GM20431 (cell line): ENCODE data around the gene MGAT5.

Experiments used
- in situ Hi-C: fragments of 300-500 bp; cut with MseI, MboI; formaldehyde crosslinking; loops from one replicate; pipeline ENCODE4 v1.15.0; 2020; ENCODE audit warnings: low sequenced_read_pairs; ENCODE audit not compliant: unreplicated experiment

Gene MGAT5

GRCh38 chr2:134273256-134273983 is 19.5 kb downstream of the MGAT5 start:
- in situ Hi-C loops, result no loop called here

GRCh38 chr2:134274121-134274520 is 20.2 kb downstream of the MGAT5 start:
- in situ Hi-C loops, result no loop called here

DNA sequence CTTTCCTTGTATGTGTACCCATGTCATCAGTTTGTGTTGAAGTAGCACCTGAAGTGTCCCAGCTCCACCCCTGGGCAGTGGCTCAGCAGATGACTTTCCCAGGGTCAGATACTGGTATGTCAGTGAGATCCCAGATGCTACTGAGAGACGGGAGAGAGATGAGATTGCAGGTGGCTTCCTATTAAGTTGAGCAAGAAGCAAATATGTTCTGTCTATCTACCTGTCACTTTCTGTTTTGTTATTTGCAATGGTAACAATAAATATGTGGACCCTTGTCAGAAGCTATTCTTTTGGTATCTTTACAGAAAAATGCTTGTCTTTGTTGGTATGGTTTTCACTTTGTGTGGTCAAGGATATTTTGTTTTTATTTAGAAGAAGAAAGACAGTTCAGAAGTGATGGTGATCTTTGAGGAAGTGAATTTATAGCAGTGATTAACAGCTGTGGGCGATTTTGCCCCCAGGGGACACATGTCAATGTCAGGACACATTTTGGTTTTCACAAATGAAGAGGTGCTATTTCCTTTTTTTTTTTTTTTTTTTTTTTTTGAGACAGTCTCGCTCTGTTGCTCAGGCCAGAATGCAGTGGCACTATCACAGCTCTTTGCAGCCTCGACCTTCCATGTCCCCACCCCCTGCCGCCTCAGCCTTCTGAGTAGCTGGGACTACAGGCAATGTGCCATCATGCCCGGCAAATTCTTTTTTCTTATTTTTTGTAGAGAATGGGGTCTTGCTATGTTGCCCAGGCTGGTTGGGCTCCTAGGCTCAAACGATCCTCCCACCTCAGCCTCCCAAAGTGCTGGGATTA is 21.4 kb downstream of the MGAT5 start:
- in situ Hi-C loops, result no loop called here

DNA sequence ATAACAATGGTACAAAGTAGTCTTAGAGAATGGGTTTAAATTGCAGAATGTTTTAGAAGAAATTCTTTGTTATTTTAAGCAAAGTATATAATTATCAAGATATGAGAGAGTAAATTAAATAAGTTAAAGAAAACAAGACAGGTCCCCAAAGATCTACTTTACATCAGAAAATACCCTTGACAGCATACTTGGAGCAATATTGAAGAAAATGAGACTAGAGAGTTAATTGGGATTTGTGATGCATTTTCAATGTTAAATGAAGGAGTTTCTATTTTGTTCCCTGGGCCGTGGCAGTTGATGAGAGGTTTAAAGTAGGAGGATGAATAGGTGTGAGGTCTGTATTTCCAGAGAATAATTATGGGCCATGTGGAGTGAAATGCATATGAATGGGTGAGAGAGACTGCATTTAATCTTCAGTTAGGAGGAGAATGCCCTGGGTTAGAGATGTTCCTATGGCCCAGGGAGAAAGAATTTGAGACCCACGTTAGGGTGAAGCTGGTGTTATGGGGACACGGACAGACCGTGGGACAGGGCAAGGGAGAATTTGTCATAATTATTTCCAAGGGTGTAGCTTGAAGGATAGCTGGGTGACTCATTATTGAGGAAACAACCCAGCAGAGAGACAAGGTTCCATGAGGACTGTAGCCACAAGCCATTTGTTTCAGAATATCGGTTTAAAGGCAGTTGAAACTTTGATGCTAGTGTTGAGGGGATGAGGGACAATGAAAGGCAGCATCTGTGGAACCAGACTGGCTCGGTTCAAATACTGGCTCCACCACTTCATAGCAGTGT is 22.7 kb downstream of the MGAT5 start:
- in situ Hi-C loops, result no loop called here

DNA sequence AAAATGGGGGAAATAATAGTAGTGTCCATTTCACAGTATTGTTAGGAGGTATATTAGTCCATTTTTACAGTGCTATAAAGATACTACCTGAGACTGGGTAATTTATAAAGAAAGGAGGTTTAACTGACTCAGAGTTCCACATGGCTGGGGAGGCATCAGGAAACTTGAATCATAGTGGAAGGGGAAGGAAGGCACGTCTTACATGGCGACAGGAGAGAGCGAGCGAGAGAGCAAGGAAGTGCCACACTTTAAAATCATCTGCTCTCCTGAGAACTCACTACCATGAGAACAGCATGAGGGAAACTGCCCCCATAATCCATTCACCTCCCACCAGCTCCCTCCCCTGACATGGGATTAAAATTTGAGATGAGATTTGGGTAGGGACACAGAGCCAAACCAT is 23.4 kb downstream of the MGAT5 start:
- in situ Hi-C loops, result no loop called here

DNA sequence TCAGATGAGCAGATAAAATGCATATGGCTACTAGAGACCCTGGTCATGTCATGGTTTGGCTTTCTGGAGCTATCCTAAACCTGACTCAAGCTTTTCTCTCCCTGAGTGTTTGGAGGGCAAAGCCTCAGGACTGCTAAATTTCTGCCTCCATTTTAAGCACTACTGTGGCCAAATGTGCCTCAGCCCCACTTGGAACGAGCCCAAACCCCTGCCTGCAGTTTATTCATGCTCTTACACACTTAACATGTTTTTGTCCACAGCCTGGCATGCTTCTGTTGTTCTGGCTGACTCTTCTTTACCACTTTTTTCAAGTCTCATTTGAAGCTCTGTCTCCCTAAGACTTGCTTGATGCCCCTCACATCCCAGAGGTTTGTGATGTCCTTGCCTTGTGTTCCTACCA is 24.7 kb downstream of the MGAT5 start:
- in situ Hi-C loops, result no loop called here

GRCh38 chr2:134279417-134279816 is 25.5 kb downstream of the MGAT5 start:
- in situ Hi-C loops, result no loop called here

DNA sequence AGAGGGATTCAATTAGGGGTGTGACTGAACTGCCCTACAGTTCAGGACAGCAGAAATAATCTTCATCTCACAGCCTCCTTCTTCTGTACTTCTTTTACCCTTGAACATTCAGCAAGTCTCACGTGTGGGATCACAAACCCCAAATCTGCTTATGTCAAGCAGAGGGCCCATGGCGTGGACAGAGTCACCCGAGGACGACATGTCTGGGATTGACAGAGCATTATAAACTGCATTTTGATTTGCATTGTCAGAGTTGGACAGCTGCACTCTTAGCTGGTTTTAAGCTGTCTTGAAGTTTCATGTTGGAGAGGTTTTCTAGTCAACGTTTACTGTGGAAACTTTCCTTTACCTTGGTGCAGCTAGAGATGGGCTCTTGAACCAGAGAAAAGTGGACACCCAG is 26.4 kb downstream of the MGAT5 start:
- in situ Hi-C loops, result no loop called here

DNA sequence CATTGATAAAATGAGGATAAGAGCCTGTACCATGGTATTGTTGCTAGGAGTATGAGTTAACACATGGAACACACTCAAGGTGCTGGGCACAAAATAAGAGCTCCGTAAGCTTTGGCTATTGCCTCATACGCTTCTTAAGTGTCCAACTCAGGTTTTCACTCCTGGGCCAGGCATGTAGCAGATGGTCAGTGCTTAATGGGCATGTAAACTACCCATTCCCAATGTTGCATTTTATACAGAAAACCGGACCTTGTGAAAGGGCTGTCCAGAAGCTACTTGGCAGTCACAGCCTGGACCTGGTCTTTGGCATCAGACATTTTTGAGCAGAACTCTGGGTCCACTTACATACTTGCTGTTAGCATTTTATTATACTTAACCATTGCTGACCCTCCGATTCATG is 26.9 kb downstream of the MGAT5 start:
- in situ Hi-C loops, result no loop called here

- in situ Hi-C loops, result no loop called here
These were observed 28.0 kb downstream of the MGAT5 start for GRCh38 chr2:134281815-134282419.

DNA sequence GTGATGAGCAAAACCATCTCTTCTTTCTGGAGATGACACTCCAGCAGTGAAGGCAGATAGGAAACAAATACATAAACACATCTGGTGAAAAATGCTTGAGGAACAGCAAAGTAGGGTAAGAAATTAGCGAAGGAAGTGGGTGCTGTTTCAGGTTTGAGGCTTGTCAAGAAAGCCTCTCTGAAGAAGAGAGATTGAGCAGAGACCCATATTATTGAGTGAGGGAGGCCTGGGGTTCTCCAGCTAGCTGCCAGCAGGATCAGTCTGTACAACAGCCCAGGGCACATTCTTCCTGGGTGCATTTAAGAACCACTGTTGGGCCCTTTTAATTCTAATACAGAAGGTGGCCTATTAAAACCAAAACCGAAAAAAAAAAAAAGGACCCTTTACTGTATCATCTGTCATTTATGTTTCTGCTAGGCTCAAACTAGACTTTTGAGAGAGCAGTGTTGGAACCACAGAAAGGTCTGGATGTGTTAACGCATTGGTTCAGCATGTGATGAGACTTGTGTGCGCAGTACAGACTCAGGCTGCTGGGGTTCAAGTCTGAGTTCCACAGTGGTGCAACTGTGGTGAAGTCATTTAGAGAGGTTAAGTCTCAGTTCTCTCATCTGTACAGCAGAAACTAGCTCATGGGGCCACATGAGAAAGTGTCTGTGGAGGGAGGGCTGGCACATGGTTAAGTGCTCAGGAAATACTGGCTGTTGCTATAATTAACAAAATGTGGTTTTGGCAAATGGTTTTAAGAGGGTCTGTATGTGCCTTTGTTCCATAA is 28.9 kb downstream of the MGAT5 start:
- in situ Hi-C loops, result no loop called here

DNA sequence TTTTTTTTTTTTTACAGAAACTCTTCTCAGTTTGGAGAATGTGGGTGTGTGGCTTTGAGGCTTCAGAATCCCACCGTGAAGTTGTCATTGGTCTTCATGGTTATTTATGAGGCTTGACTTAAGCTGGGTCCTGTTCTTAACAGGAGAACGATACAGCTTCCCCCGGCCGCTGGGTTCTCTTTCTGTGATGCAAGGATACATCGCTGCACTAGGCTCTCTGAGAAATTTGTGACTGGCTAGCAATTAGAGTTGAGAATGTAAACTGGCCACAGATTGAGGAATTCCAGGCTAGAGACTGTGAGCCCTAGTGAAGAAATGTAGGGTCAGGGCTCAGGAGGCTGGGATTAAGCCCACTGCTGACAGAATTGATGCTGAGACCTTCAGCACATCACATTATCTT is 29.8 kb downstream of the MGAT5 start:
- in situ Hi-C loops, result no loop called here

GRCh38 chr2:134284119-134284670 is 30.3 kb downstream of the MGAT5 start:
- in situ Hi-C loops, result no loop called here

DNA sequence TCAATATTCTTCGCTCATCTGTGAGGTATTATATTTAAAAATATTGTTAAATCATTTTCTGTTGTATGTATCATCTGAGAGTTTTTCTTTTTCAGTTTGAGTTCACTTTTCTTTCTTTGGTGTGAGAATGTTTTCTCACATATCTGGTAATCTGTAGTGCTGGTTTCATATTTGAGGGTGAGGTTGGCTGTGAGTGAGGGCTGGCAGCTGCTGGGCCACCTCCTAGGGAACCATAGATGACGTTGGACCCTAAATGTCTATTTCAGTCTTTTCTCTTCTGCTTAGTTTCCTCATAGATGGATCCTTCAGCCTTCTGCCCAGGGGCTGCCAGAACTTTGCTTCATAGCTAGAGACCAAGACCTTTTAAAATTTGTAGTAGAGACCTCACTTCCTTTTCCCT is 33.5 kb downstream of the MGAT5 start:
- in situ Hi-C loops, result no loop called here

DNA sequence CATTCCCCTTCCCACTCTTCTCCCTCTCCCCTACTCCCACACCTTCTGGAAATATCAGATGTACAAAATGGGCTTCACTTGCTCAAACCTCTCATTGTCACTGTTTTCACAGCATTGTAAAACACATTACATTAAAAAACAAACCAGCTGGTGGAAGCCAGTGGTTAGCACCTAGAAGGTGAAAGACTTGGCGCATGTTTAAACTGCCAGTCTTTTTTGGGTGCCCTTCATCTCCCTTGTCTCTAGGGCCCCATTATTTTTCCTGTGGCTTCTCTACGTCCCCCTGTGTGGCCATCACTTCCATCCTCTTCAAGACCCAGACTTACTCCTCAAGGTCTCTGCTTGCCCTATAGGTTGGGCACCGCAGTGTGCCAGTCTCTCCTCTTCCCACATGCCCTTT is 34.9 kb downstream of the MGAT5 start:
- in situ Hi-C loops, result no loop called here

GRCh38 chr2:134289225-134289624 is 35.4 kb downstream of the MGAT5 start:
- in situ Hi-C loops, result no loop called here

- in situ Hi-C loops, result no loop called here
These were observed 36.5 kb downstream of the MGAT5 start for GRCh38 chr2:134290358-134290757.

GRCh38 chr2:134292514-134292913 is 38.6 kb downstream of the MGAT5 start:
- in situ Hi-C loops, result no loop called here

DNA sequence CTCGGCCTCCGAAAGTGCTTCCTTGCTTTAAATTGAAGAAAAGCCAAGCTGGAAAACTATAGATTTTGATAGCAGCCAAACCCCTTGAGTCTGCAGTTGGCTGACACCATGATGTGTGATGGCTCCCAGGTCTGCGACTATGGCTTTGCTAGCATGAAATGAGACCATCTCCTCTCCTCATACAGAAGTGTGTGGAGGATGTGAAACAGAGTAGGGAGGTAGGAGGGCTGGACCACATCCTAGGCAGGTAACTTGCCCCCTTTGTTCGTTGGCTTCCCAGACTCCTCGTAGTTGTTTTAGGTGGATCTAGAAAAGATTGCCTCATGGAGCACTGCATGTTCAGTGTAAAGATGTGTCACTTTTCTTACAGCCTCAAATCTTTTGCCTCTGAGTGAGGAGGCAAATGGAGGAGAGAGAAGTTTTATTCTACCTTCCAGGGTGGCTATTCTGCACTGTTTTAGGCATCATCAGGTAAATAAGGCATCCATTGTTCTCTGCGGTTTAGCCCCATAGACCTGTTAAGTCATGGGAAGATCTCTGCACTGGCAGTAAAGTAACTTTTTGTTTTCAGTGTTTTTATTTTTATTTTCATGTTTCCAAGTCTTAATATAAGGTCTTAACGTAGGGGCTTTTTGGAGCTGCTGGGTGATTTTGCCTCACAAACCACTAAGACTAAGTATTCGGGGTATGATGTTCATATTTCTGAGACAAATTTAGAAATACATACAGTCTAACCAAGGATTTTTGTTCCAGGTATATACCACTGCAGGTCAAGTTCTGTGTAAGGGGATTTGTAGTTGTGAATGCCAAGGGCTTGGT is 40.1 kb downstream of the MGAT5 start:
- in situ Hi-C loops, result no loop called here
